HuH-7 (cell line): ENCODE measurements around the gene LHFPL2.

Source experiments
- DNase-seq: peaks from one replicate; pipeline ENCODE4 v3.0.0; 2011; ENCODE audit warnings: low spot score

The LHFPL2 gene

DNA sequence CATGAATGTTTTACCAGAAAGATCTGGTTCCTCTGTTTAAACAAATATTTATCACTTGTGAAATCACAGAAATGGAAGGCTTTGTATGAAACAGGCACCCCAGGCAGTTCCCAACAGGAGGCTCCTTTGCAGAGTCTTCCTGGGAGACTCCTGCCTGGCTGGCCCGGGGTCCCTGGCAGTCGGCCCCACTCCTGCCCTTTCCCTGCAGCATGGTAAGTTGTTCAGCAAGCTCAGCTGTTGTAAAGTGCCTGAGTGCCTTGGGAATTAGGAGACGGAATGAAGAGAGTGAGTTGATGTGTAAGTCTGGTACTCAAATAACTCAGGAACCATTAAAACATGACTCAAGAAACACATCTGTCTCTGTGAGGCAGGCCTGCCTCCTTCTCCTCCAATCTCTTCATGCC, 17.5 kb upstream of the LHFPL2 start:
- DNase-seq, result no peak

- no peak for DNase-seq
Observed at GRCh38 chr5:78665534-78665933, 17.0 kb upstream of the LHFPL2 start.

DNA sequence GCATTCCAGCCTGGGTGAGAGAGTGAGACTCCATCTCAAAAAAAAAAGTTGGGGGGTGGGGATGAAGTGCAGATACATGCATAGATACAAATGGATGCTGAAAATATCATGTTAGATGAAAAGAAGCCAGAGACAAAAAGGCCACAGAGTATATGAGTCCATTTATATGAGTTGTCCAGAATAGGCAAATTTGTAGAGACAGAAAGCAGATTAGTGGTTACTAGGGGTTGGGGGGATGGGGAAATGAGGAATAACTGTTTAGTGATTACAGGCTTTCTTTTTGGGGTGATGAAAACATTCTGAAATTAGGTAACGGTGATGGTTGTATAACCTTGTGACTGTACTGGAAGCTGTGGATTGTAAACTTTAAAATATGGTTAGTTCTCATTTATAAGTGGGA, 13.8 kb upstream of the LHFPL2 start:
- DNase-seq, result no peak

- no peak for DNase-seq
Observed at GRCh38 chr5:78661691-78662090, 13.1 kb upstream of the LHFPL2 start.

GRCh38 chr5:78661044-78661443, 12.5 kb upstream of the LHFPL2 start:
- no peak for DNase-seq

DNA sequence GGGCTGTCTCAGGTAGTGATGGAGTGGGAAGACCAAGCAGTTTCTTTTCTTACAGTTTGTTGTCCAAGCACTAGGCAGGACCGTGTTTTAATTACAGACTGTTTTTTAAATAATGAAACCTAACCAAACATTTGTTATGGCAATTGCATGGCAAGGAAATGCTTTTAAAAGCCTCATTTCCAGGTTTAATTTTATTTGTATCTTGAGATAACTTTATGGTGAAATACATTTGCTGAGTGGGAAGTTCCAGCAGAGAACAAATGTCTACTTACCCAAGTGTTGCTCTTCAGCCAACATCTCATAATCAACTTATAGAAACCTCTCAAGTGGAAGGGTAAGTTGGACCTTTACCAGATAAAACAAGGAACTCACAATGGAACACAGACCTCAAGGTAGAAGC, 11.8 kb upstream of the LHFPL2 start:
- no peak for DNase-seq

- no peak for DNase-seq
Observed at GRCh38 chr5:78659714-78660113, 11.1 kb upstream of the LHFPL2 start.

DNA sequence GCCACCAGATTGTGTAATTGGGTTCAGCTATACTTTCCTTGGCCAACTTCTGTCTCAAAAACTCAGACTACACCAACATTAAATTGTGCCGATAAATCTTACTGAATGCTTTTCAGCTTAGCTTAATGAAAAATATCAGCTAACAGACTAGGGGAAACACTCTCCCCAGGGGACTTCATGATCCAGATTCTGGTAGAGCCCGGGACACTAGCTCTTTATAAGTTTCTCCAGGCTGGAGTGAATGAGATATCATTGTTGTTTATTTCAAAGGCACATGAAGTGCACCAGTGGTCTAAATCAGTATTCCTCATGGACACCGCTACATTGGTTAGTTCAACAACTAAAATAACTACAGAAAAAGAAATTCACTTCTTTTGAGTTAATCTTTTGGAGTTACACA, 10.5 kb upstream of the LHFPL2 start:
- DNase-seq, result no peak

DNA sequence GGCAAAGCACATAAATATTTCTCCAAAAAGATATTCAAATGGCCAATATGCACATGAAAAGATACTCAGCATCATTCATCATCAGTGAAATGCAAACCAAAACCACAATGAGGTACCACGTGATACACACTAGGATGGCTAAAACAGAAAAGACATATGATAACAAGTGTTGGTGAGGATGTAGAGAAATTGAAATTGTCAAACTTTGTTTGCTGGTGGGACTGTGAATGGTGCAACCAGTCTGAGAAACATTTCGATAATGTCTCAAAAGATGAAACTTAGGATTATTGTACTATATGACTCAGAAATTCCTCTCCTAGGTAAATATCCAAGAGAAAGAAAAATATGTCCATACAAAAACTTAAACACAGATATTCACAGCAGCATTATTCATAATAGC, 8.6 kb upstream of the LHFPL2 start:
- no peak for DNase-seq

DNA sequence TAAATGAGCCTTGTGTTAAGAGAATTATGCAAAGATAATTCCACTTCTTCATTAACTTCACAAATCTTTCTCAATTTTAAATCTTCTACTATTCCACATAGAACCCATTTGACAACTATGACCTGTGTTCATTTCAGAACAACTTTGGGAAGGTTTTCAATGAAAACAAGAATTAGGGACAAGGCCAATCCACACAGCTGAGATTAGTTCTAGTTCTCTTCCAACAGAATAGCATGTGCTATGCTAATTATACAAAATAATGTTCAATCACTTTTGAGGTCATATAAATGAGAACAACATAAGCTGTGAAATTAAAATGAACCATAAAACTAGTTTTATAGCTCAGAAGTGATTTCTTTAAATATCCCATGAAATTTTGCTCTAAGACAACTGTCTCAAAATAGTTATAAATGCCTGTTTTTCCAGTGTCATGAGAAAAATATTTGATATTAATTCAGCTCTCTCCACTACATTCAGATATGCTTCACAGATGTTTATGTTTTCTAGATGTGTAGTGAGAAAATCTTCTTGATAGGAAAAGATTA, 7.2 kb upstream of the LHFPL2 start:
- DNase-seq, result no peak

- DNase-seq, result no peak
Observed at GRCh38 chr5:78654386-78654785, 5.8 kb upstream of the LHFPL2 start.

DNA sequence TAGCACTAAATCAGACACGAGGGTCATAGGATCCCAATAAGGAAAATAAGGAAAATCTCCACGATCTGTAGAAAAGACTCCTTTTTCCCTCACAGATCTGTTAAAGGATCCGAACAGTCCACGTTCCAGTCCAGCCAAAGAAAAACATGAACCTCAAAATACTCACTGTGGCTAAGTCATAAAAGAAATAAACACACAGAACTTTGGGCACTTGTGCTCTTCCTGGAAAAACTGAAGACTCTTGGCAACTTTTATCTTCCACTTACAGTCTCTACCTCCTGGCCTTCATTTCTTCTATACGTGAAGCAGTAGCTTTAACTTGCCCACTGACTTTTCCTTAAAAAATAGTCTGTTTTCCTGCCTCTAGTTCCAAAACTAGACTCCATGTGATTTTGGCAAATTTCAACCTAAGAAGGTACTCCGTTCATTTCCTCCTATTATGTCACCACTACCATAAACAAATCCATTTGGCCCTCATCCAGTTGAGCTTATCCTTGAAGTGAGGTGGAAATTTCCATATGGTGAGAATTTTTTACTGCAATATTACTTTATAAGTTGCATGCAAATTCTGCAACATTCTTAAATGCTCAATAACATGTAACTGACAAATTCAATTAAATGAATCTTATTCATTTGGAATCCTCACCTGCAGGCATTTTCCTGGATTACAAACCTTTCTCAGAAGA, 5.3 kb upstream of the LHFPL2 start:
- no peak for DNase-seq

DNA sequence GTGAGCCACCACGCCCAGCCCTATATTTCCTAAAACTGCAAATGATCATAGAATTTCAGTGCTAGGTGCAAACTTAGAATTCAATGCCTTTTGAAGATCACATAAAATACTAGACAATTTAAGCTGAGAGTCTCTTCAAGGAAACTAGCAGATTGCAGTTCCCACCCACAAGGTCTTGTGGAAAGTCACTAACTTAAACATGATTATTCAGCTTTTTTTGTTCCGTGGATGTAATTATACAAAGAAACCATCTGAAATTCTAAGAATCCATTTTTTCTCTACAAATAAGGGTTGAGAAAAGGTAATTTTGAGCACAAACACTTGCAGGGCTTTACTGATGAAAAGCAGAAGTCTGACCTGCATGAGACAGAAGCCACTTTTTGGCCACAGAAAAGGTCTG, 4.5 kb upstream of the LHFPL2 start:
- DNase-seq, result no peak

DNA sequence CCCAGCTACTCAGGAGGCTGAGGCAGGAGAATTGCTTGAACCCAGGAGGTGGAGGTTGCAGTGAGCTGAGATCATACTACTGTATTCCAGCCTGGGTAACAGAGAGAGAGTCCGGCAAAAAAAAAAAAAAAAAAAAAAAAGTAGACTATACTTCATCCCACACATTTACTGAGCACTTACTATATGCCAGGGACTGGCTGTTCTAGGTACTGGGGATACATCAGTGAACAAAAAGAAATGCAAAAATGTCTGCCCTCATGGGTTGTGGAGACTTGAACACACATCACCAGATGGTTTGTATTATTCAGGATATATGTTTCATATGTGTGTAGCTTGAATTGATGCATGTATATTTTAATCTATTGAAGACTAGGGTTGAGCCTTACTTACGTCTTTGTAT, 2.9 kb upstream of the LHFPL2 start:
- DNase-seq, result no peak

GRCh38 chr5:78650531-78650930, 2.0 kb upstream of the LHFPL2 start:
- no peak for DNase-seq

- DNase-seq, result no peak
Observed at GRCh38 chr5:78649861-78650496, 1.4 kb upstream of the LHFPL2 start.

DNA sequence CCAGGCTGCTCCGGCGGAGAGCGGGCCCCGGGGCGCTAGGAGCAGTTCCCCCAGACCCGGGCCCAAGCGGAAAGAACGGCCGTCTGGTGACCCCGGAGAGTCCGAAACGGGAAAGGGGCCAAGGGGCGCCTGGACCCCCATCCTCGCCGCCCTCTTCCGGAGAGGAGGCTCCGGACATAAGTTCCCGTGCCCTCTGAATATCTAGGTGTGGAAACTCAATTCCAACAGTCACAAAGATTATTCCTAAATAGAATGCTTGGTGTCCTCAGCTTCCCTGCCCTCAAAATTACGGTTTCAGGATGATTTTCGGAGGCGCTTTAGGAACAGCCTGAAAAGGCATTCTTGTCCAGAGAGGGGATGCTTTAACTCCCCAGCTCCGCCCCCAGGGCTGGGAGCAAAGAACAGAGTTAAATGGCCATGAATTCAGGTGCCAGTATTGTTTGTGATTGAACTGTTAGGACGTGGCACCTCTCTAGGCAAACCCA, 681 bp upstream of the LHFPL2 start:
- DNase-seq, result peak; percentile 51

- peak; percentile 39 for DNase-seq
Observed at GRCh38 chr5:78647838-78648358, 674 bp downstream of the LHFPL2 start.

- DNase-seq, result peak; percentile 57
Observed at GRCh38 chr5:78647351-78647818, 1.2 kb downstream of the LHFPL2 start.

- DNase-seq, result no peak
Observed at GRCh38 chr5:78644741-78645300, 3.8 kb downstream of the LHFPL2 start.

DNA sequence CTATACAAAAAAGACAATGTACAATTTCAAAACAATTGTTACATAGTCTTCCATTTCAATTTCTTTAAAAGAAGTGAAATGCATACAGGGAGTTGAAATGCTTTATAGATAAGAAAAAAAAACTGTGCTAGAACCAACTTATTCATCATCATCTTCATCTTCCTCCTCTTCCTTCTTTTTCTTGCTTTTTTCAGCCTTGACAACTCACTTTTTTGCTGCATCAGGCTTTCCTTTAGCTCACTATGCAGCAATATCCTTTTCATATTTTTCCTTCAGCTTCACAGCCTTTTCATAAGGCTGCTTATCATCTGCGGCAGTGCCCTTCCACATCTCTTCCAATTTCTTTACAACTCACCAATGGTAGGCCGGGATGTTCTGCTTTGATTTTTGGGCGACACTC, 4.4 kb downstream of the LHFPL2 start:
- no peak for DNase-seq

DNA sequence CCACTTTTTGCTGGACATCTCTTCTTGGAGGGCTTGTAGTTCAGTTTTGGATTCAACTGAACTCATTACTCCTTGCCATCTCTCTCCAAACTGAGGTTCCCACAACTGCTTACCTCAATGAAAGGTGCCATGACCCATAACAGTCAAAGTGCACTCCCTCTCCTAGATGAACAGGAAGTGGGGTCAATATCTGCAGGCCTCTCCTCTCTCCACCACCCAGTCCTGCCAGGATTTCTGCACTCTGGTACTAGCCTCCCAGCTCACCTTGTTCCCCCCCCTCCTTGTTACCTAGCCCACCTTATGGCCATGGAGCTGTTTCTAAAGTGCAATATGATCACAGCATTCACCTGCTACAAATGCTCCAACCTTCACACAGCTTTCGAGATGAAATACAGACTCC, 5.9 kb downstream of the LHFPL2 start:
- DNase-seq, result no peak
